Peyer's patch (tissue), 4 donors: ENCODE data around the gene DNAJC21.

Source experiments
- CTCF ChIP-seq, 6 experiments: fragments of 450-650 bp in 4 of 6; fragments of 200-600 bp in 2 of 6; sonication (generic) in 1 of 6; IDR thresholded peaks; one replicate each; pipeline ENCODE4 v1.5.1; 2017 to 2019; ENCODE audit warnings: antibody characterized with exemption in 6 of 6, mild to moderate bottlenecking in 3 of 6, moderate library complexity in 1 of 6
- POLR2A ChIP-seq, 2 donors: fragments of 450-650 bp; IDR thresholded peaks; one replicate each; pipeline ENCODE4 v1.5.1; 2017; ENCODE audit warnings: antibody characterized with exemption in 2 of 2, mild to moderate bottlenecking in 2 of 2, moderate library complexity in 2 of 2

DNA sequence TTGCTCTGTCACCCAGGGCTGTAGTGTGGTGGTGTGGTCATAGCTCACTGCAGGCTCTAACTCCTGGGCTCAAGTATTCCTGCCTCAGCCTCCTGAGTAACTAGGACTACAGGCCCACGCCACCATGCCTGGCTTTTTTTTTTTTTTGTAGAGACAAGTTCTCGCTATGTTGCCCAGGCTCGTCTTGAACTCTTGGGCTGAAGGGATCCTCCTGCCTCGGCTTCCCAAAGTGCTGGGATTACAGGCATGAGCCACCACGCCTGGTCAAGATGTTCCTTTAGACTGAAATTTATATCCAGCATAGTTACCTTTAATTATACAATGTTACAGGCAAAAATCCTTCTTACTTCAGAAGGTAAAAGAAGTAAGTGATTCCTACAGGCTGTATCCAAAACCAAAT lies 1.6 kb upstream of the DNAJC21 start:
- no peak for TF ChIP-seq CTCF (IDR thresholded peaks at IDR 0.05)
- TF ChIP-seq POLR2A (IDR thresholded peaks at IDR 0.05) = no peak
